GM12872 (cell line): ENCODE results near the gene SLC35G6.

Experiments used
- TF ChIP-seq, protein P1 (sequence below): IDR thresholded peaks from 3 replicates; pipeline ENCODE4 v1.5.1; 2011; ENCODE audit warnings: low read depth, mild to moderate bottlenecking, low read length, moderate library complexity; ENCODE audit not compliant: insufficient read depth

Gene SLC35G6

DNA sequence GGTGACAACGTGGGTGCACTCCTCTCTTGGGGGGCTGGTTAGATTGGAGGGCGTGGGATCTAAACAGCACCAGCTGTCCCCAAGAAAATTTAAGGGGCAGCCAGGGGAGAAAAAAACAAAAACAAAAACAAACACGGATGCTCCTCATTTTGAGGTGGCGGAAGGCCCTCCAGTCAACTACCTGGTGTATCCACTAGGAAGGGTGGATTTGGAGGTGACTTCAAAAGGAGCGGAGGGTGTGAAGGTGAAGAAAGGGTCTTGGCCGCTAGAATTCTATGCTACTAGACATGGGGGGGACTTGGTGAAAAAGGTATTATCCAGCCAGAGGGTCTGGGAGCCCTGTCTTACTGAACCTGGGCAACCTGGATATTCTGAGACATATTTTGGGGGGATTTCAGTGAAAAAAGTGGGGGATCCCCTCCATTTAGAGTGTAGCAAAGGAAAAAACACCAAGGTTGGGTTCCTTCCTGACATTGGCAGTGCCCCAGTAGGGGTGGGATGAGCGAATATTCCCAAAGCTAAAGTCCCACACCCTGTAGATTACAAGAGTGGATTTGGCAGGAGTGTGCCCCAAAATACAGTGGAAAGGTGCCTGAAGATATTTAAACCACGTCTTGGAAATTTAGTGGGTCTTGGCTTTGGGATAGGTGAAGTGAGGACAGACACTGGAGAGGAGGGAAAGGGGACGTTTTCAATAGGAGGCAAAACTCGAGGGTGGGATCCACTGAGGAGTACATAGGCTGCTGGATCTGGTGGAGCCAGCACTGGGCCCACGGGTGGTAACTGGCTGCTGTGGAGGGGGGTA is 42.4 kb upstream of the SLC35G6 start:
- TF ChIP-seq, protein P1, sequence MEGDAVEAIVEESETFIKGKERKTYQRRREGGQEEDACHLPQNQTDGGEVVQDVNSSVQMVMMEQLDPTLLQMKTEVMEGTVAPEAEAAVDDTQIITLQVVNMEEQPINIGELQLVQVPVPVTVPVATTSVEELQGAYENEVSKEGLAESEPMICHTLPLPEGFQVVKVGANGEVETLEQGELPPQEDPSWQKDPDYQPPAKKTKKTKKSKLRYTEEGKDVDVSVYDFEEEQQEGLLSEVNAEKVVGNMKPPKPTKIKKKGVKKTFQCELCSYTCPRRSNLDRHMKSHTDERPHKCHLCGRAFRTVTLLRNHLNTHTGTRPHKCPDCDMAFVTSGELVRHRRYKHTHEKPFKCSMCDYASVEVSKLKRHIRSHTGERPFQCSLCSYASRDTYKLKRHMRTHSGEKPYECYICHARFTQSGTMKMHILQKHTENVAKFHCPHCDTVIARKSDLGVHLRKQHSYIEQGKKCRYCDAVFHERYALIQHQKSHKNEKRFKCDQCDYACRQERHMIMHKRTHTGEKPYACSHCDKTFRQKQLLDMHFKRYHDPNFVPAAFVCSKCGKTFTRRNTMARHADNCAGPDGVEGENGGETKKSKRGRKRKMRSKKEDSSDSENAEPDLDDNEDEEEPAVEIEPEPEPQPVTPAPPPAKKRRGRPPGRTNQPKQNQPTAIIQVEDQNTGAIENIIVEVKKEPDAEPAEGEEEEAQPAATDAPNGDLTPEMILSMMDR, result no peak

DNA sequence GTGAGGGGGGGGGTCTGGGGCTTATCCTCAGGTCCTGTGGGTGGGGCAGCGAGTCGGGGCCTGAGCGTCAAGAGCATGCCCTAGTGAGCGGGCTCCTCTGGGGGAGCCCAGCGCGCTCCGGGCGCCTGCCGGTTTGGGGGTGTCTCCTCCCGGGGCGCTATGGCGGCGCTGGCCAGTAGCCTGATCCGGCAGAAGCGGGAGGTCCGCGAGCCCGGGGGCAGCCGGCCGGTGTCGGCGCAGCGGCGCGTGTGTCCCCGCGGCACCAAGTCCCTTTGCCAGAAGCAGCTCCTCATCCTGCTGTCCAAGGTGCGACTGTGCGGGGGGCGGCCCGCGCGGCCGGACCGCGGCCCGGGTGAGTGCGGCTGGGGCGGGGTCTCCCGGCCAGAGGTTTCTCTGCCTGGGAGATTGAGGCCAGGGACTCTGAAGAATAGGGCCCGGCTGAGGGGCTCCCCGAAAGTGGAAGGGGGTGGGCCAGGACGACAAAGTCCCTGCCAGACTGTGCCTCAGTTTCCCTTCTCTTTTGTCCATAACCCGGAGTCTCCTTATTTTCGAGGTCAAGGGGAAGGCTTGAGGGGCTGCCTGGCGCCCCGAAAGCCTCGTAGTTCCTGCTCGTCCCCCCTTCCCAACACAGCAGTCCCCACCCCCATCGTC is 41.7 kb upstream of the SLC35G6 start, which contains the start of gene FGF11:
TSS of gene FGF11 (plus strand) at position 51 of the 651 bp plus-strand sequence. CDS start at position 160, 109 bp downstream.
- TF ChIP-seq, protein P1, result no peak

DNA sequence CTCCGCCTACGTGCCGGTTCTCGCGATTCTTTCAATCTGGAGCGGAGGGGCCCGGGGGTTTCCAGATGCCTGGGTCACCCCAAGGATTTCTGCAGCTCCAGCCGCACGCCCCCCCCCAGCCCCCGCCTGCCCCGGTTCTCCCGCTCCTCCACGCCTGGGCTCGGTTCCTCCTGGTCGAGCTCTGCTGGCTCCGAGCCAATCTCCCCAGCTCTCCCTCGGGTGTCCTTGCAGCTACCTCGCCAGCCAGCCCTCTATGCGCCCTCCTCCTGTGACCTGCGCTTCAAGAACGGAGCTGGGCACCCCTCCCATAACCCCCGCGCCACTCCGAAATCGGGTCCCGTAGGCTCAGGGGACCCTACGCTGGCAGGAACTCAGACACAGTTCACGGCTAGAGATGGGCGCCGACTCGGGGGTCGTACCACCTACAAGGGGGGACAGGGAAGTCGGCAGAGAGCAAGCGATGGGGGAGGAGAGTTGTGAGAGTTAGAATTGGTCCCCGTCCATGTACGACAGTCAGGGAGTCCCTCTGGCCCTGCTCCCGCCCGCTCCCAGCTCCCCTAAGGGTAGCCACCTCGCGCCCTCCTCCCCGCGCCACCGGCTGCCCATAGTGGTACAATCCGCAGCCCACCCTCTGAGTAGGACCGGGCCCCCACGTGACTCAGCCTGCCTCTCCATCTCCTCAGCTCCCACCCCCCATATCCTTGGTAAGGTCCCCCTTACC is 41.0 kb upstream of the SLC35G6 start:
- TF ChIP-seq, protein P1, result no peak

DNA sequence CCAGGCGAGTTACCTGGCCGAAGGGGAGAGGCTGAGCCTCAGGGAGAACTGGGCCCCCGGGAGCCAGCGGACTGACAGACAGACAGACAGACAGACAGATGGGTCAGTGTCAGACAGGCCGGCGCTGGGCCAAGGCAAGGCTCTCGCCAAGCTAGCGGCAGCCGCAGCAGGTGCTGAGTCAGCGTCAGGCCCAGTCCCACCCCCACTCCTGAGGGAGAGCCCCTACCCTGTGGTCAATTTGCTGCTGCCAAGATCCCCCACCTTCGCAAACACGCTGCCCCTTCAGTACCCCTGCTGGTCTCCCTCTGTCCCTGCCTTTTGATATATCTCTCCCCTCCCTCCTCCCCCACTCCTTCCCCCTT is 40.4 kb upstream of the SLC35G6 start:
- TF ChIP-seq, protein P1, result no peak

DNA sequence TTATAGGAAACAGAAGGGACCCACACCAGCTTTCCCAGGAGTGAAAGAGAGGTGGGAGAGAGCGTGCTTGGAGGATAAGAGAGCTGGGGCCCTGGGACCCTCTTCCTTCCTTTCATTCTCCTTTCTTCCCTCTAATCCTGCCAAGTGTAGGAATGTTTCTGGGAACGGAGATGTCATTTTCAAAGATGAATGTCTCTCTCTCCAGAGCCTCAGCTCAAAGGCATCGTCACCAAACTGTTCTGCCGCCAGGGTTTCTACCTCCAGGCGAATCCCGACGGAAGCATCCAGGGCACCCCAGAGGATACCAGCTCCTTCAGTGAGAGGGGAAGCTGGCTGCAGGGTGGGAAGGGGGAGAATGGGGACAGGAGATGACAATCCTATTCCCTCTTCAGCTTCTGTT is 40.0 kb upstream of the SLC35G6 start:
- TF ChIP-seq, protein P1, result no peak

DNA sequence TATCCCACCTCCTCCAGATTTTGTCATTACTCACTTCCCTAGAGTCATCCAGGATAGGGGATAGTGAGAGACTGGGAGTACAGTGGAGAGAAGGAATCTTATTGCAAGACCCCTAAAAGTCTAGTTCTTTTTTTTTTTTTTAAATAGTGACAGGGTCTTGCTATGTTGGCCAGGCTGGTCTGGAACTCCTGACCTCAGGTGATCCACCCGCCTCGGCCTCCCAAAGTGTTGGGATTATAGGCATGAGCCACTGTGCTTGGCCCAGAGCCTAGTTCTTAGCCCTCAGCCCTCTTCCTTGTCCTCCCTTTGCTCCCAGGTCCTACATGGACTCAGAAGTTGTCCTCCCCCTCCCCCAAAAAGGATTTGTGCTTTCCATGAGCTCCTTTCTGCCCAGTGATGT is 39.1 kb upstream of the SLC35G6 start:
- TF ChIP-seq, protein P1, result no peak
